ENCODE results near the gene SH3GL3.

The SH3GL3 gene

GRCh38 chr15:83476066-83476465, 28.9 kb downstream of the SH3GL3 start:
- DNase-seq (ENCODE audit: insufficient read length, low spot score) = no peak
- no peak for FAIRE-seq
- TF ChIP-seq POLR2A (IDR thresholded peaks at IDR 0.05; ENCODE audit: low read depth, low read length) = no peak

GRCh38 chr15:83476708-83477107, 29.6 kb downstream of the SH3GL3 start:
- FAIRE-seq = no peak
- TF ChIP-seq POLR2A (IDR thresholded peaks at IDR 0.05; ENCODE audit: low read depth, low read length) = no peak
- no peak for DNase-seq (ENCODE audit: insufficient read length, low spot score)

- DNase-seq (ENCODE audit: insufficient read length, low spot score) (no peak), FAIRE-seq (no peak)
- TF ChIP-seq POLR2A (IDR thresholded peaks at IDR 0.05; ENCODE audit: low read depth, low read length) = no peak
These were observed 30.1 kb downstream of the SH3GL3 start for GRCh38 chr15:83477172-83477807.

GRCh38 chr15:83477808-83478537, 30.8 kb downstream of the SH3GL3 start:
- no peak for TF ChIP-seq POLR2A (IDR thresholded peaks at IDR 0.05; ENCODE audit: low read depth, low read length)
- FAIRE-seq (no peak), DNase-seq (ENCODE audit: insufficient read length, low spot score) (no peak)

GRCh38 chr15:83483612-83484011, 36.5 kb downstream of the SH3GL3 start:
- no peak for TF ChIP-seq POLR2A (IDR thresholded peaks at IDR 0.05; ENCODE audit: low read depth, low read length)
- FAIRE-seq (no peak), DNase-seq (ENCODE audit: insufficient read length, low spot score) (no peak)

- FAIRE-seq = no peak
- DNase-seq (ENCODE audit: insufficient read length, low spot score) = no peak
- TF ChIP-seq POLR2A (IDR thresholded peaks at IDR 0.05; ENCODE audit: low read depth, low read length) = no peak
These were observed 37.5 kb downstream of the SH3GL3 start for GRCh38 chr15:83484636-83485035.

- FAIRE-seq (no peak), DNase-seq (ENCODE audit: insufficient read length, low spot score) (no peak)
- no peak for TF ChIP-seq POLR2A (IDR thresholded peaks at IDR 0.05; ENCODE audit: low read depth, low read length)
These were observed 39.2 kb downstream of the SH3GL3 start for GRCh38 chr15:83486363-83486762.

- FAIRE-seq (no peak), DNase-seq (ENCODE audit: insufficient read length, low spot score) (no peak)
- TF ChIP-seq POLR2A (IDR thresholded peaks at IDR 0.05; ENCODE audit: low read depth, low read length) = no peak
These were observed 40.4 kb downstream of the SH3GL3 start for GRCh38 chr15:83487519-83487918.

GRCh38 chr15:83489690-83490089, 42.5 kb downstream of the SH3GL3 start:
- FAIRE-seq = no peak
- no peak for DNase-seq (ENCODE audit: insufficient read length, low spot score)
- no peak for TF ChIP-seq POLR2A (IDR thresholded peaks at IDR 0.05; ENCODE audit: low read depth, low read length)

- TF ChIP-seq POLR2A (IDR thresholded peaks at IDR 0.05; ENCODE audit: low read depth, low read length) = no peak
- FAIRE-seq = no peak
- DNase-seq (ENCODE audit: insufficient read length, low spot score) = no peak
These were observed 44.3 kb downstream of the SH3GL3 start for GRCh38 chr15:83491486-83491885.

GRCh38 chr15:83496766-83497165, 49.6 kb downstream of the SH3GL3 start:
- FAIRE-seq (no peak), DNase-seq (ENCODE audit: insufficient read length, low spot score) (no peak)
- no peak for TF ChIP-seq POLR2A (IDR thresholded peaks at IDR 0.05; ENCODE audit: low read depth, low read length)

- DNase-seq (ENCODE audit: insufficient read length, low spot score) = no peak
- no peak for FAIRE-seq
- TF ChIP-seq POLR2A (IDR thresholded peaks at IDR 0.05; ENCODE audit: low read depth, low read length) = no peak
These were observed 51.2 kb downstream of the SH3GL3 start for GRCh38 chr15:83498374-83498773.

GRCh38 chr15:83498801-83499200, 51.7 kb downstream of the SH3GL3 start:
- TF ChIP-seq POLR2A (IDR thresholded peaks at IDR 0.05; ENCODE audit: low read depth, low read length) = no peak
- no peak for DNase-seq (ENCODE audit: insufficient read length, low spot score)
- FAIRE-seq = no peak

GRCh38 chr15:83499476-83499875, 52.3 kb downstream of the SH3GL3 start:
- no peak for FAIRE-seq
- no peak for TF ChIP-seq POLR2A (IDR thresholded peaks at IDR 0.05; ENCODE audit: low read depth, low read length)
- DNase-seq (ENCODE audit: insufficient read length, low spot score) = no peak
